Keratinocyte (primary cell): ENCODE results near the gene TUBB3. TPM values are rescaled to one million over a fixed set of nuclear protein-coding genes. Genes with fewer than 3 reads are reported as not detected.
"Not testable (repeated sequence)": the region's sequence is repeated elsewhere in the genome, so short reads cannot be mapped to it uniquely, and the experiment has no call there.

ENCODE experiments used
- DNase-seq: peaks from one replicate; pipeline ENCODE4 v3.0.0-alpha.2; 2011; ENCODE audit warnings: low read depth, missing footprints, low spot score
- FAIRE-seq: peaks from 2 replicates; lab custom pipeline; 2011; peaks lifted over from hg19 to GRCh38; lab: Jason Lieb, UNC
- H2AFZ ChIP-seq: 2 replicates; pipeline ENCODE4 v1.6.0; 2012; ENCODE audit warnings: low read length, control low read depth, inconsistent platforms; ENCODE audit not compliant: control insufficient read depth
- H3K27ac ChIP-seq: 2 replicates; pipeline ENCODE4 v1.5.1; 2011; ENCODE audit warnings: low read length; ENCODE audit not compliant: control insufficient read depth, insufficient read depth
- H3K27me3 ChIP-seq: 3 replicates; pipeline ENCODE4 v1.6.0; 2011; ENCODE audit warnings: low read length; ENCODE audit not compliant: control insufficient read depth, insufficient read depth; ENCODE audit errors: extremely low read depth
- H3K36me3 ChIP-seq, 2 experiments: 2 replicates in 1 of 2; 3 replicates in 1 of 2; pipeline ENCODE4 v1.5.1; 2011; ENCODE audit warnings: low read length in 2 of 2, mild to moderate bottlenecking in 1 of 2; ENCODE audit not compliant: control insufficient read depth in 2 of 2, insufficient read depth in 2 of 2; ENCODE audit errors: extremely low read depth in 1 of 2
- H3K4me1 ChIP-seq: 3 replicates; pipeline ENCODE4 v1.5.1; 2011; ENCODE audit warnings: low read length; ENCODE audit not compliant: control insufficient read depth, insufficient read depth; ENCODE audit errors: extremely low read depth
- H3K4me2 ChIP-seq: 3 replicates; pipeline ENCODE4 v1.6.0; 2011; ENCODE audit warnings: low read depth, low read length; ENCODE audit not compliant: control insufficient read depth, insufficient read depth; ENCODE audit errors: extremely low read depth
- H3K4me3 ChIP-seq, 3 experiments: fragments of 200-600 bp in 1 of 3; sonication (generic) in 1 of 3; 2 replicates in 2 of 3; 3 replicates in 1 of 3; pipeline ENCODE4 v1.5.1; 2011 to 2016; ENCODE audit warnings: low read length in 3 of 3, mild to moderate bottlenecking in 3 of 3, control low read depth in 2 of 3, inconsistent platforms in 1 of 3, low read depth in 1 of 3, mixed read lengths in 1 of 3, mixed run types in 1 of 3, moderate library complexity in 1 of 3; ENCODE audit not compliant: control insufficient read depth in 2 of 3, insufficient read depth in 2 of 3; ENCODE audit errors: extremely low read depth in 1 of 3
- H3K79me2 ChIP-seq: 2 replicates; pipeline ENCODE4 v1.6.0; 2012; ENCODE audit warnings: low read length; ENCODE audit not compliant: control insufficient read depth, insufficient read depth
- H3K9ac ChIP-seq: 3 replicates; pipeline ENCODE4 v1.6.0; 2011; ENCODE audit warnings: low read length; ENCODE audit not compliant: control insufficient read depth, insufficient read depth; ENCODE audit errors: extremely low read depth
- H3K9me1 ChIP-seq: 3 replicates; pipeline ENCODE4 v1.6.0; 2011; ENCODE audit warnings: low read length; ENCODE audit not compliant: control insufficient read depth, insufficient read depth; ENCODE audit errors: extremely low read depth
- H3K9me3 ChIP-seq: 2 replicates; pipeline ENCODE4 v1.5.1; 2012; ENCODE audit warnings: low read depth, low read length; ENCODE audit not compliant: control insufficient read depth
- H4K20me1 ChIP-seq: 3 replicates; pipeline ENCODE4 v1.6.0; 2011; ENCODE audit warnings: low read length; ENCODE audit not compliant: control insufficient read depth, insufficient read depth; ENCODE audit errors: extremely low read depth
- CTCF ChIP-seq, 3 experiments: IDR thresholded peaks in 1 of 3; conservative IDR thresholded peaks in 1 of 3; optimal IDR thresholded peaks in 1 of 3; 2 replicates in 2 of 3; 3 replicates in 1 of 3; pipeline versions ENCODE3 to v1.5.1; 2011; ENCODE audit warnings: low read length in 3 of 3, mild to moderate bottlenecking in 3 of 3, moderate library complexity in 2 of 3, control low read depth in 1 of 3, inconsistent platforms in 1 of 3; ENCODE audit not compliant: insufficient read depth in 2 of 3; ENCODE audit errors: extremely low read depth in 1 of 3
- EZH2 ChIP-seq: IDR thresholded peaks from one replicate; pipeline ENCODE4 v1.6.1; 2012; ENCODE audit warnings: inconsistent platforms, mild to moderate bottlenecking, low read length, moderate library complexity
- dilution Hi-C: fragments of 300-500 bp; cut with MboI; formaldehyde crosslinking; loops from one replicate; pipeline ENCODE4 v1.7.0; 2020; ENCODE audit warnings: low sequenced_read_pairs; ENCODE audit not compliant: extremely low pct_ligation_motif_present
- polyA plus RNA-seq, 5 experiments: library from polyadenylated mRNA; depleted of rRNA in 3 of 5; stranded (reverse) in 3 of 5; stranded (forward) in 1 of 5; unstranded in 1 of 5; fragments of >200 nt; gene quantifications; 1 replicate in 1 of 5; 2 replicates in 3 of 5; 3 replicates in 1 of 5; pipeline versions ENCODE4 v1.2.1 to v1.2.3, GENCODE V29; 2011 to 2012; ENCODE audit warnings: missing spikeins in 2 of 5, low read depth in 1 of 5, low replicate concordance in 1 of 5

The TUBB3 gene
- polyA plus RNA-seq, 1 donor (not counting 4 experiments of a cell fraction or from before 2014, with no cell fraction given) = 34.0 TPM

GRCh38 chr16:89913408-89914387, 9.4 kb upstream of the TUBB3 start:
- H3K27ac ChIP-seq = no peak overlapping the region
- FAIRE-seq = no peak
- TF ChIP-seq EZH2 (no peak), CTCF (optimal IDR thresholded peaks at IDR 0.05 in 1 of 3, IDR thresholded peaks at IDR 0.05 in 1 of 3, conservative IDR thresholded peaks at IDR 0.05 in 1 of 3; ENCODE audit: extremely low read depth in 1 of 3, insufficient read depth in 2 of 3, low read length in 3 of 3) (no peak)

GRCh38 chr16:89914642-89915285, 8.4 kb upstream of the TUBB3 start:
- DNase-seq, H3K27ac ChIP-seq, H3K9me1 ChIP-seq, H3K27me3 ChIP-seq, dilution Hi-C loops, H4K20me1 ChIP-seq, FAIRE-seq, H3K4me3 ChIP-seq, H3K4me2 ChIP-seq, H3K9ac ChIP-seq, H2AFZ ChIP-seq, H3K9me3 ChIP-seq, H3K79me2 ChIP-seq: not testable (repeated sequence)
- Histone ChIP-seq H3K36me3 (peaks cover 20 to 21% of the 10 kb centered on the region in 2 experiments), H3K4me1 (peaks cover 20% of the 10 kb centered on the region)

More at GRCh38 chr16:89913408-89914387, 9.4 kb upstream of the TUBB3 start:
- dilution Hi-C loops = no loop called here
- H3K9ac ChIP-seq = no peak overlapping the region
- no peaks in the 10 kb centered on the region for H3K27me3 ChIP-seq
- no peak overlapping the region for H3K4me2 ChIP-seq
- DNase-seq = no peak
- H3K9me1 ChIP-seq = no peaks in the 10 kb centered on the region
- no peak overlapping the region for H2AFZ ChIP-seq
- H3K9me3 ChIP-seq = no peaks in the 10 kb centered on the region
- H3K4me3 ChIP-seq = no peak overlapping the region
- no peaks in the 10 kb centered on the region for H3K79me2 ChIP-seq
- H4K20me1 ChIP-seq = peaks cover 4% of the 10 kb centered on the region
- peaks cover 19% of the 10 kb centered on the region for H3K4me1 ChIP-seq
- peaks cover 21 to 28% of the 10 kb centered on the region in 2 experiments for H3K36me3 ChIP-seq
